K562 treated with DMSO at 1 percent for 24 hours (cell line): ENCODE results near the gene KDM4F. TPM values are rescaled to one million over a fixed set of nuclear protein-coding genes. Genes with fewer than 3 reads are reported as not detected.

Source experiments
- total RNA-seq: library from RNA; unstranded; fragments of 300-600 nt; gene quantifications from 2 replicates; pipeline ENCODE4 v1.2.3, GENCODE V29; 2022; ENCODE audit warnings: low read depth; ENCODE audit not compliant: insufficient read depth

Gene KDM4F
- not detected in 2 replicates for total RNA-seq

GRCh38 chr11:95049122-95049521 is at the start of gene KDM4F:
Gene KDM4F, plus strand, starts transcription at chr11:95049422.

GRCh38 chr11:95024958-95025357 is 24.3 kb upstream of the KDM4F start, which contains the start of gene KDM4E:
Gene KDM4E, plus strand, starts transcription at chr11:95025258. Its CDS starts 300 bp downstream, at chr11:95025558.

GRCh38 chr11:95066716-95067038 is 17.5 kb downstream of the KDM4F start, which contains the start of gene SRSF8:
Gene SRSF8, plus strand, starts transcription at chr11:95066919. Its CDS starts 308 bp downstream, at chr11:95067227.

GRCh38 chr11:95089620-95090542 is 40.7 kb downstream of the KDM4F start, which contains the start of gene ENDOD1:
Gene ENDOD1, plus strand, starts transcription at chr11:95089846. Its CDS starts 82 bp downstream, at chr11:95089928.

Other genes with a start within 250 kb of the KDM4F start
- 30.6 and 36.3 TPM in 2 replicates for gene CWC15, start 75.9 kb upstream of the KDM4F start, total RNA-seq
- 1.6 and 2.2 TPM in 2 replicates for gene KDM4D, start 75.7 kb upstream of the KDM4F start, total RNA-seq
- gene KDM4E, start 24.2 kb upstream of the KDM4F start, total RNA-seq, result not detected in 2 replicates
- gene SRSF8, start 17.5 kb downstream of the KDM4F start, total RNA-seq, result 22.0 and 23.8 TPM in 2 replicates
- 6.9 and 7.6 TPM in 2 replicates for gene ENDOD1, start 40.4 kb downstream of the KDM4F start, total RNA-seq
- 2.2 and 3.9 TPM in 2 replicates for gene SESN3, start 181.8 kb downstream of the KDM4F start, total RNA-seq